GM10266 (cell line): ENCODE measurements around the gene RGPD5.
"Not testable (repeated sequence)": the region's sequence is repeated elsewhere in the genome, so short reads cannot be mapped to it uniquely, and the experiment has no call there.

Experiments used
- DNase-seq: peaks from one replicate; pipeline ENCODE4 v3.0.0; 2012; ENCODE audit errors: extremely low spot score

Gene RGPD5

DNA sequence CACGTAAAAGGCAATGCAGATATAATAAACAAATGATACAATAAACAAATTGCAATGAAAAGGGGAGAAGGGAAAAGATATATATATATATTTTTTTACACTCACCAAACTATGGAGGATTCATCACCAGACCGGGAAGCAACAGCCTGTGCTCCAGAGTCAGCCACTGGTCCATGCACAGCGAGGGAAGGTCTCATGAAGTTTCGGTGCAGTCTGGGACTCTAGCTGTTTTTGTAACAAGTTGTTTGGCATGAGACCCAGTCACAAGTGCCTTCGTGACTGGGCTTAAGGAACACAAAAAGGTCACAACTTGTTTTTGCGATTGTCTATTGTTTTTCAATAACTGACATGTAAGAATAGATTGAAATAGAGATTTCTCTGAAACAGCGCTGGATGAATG is 99.6 kb downstream of the RGPD5 start:
- not testable (repeated sequence) for DNase-seq

DNA sequence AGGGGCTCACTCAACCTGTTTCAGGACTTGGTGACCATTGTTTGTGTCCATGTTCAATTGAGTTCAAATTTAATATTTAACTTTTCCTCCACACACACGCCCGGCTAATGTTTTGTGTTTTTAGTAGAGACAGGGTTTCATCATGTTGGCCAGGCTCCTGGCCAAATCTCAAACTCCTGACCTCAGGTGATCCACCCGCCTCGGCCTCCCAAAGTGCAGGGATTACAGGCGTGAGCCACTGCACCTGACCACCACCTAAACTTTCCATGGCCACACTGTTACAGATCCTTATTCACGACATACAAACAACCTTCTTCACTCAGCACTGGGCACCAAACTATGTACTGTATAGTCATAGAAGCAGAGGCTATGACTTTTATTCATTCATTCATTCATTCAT is 100.0 kb downstream of the RGPD5 start:
- not testable (repeated sequence) for DNase-seq

DNA sequence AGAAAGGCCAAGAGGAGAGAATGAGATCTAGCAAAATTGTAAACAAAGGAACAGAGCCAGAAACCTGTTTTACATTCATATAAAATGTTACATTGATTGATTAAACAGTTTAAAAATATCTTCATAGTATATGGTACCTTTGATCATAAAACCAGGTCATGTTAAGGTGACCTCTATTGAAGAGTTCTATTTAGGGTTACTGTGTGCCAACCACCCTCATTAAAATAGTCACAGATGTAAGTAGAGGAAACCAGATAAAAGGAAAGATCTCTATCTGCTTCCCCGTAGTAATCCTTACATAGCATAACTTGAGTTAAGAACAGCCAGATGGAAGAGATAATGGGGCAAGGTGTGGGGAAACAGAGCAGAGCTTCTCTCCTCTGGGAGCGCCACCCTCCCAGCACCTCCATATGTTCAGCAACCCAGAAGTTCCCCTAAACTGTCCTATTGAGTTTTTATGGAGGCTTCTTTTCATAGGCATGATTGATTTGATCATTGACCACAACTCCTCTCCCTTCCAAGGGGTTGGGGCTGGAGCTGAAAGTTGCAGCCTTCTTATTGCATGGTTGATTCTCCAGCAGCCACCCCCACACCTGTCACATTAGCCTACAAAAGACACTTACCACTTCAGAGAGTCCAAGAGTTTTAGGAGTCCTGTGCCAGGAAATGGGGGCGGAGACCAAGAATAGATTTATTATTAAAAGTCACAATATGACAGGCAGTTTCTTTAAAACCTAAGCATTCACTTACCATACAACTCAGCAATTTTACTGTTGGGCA is 101.2 kb downstream of the RGPD5 start:
- DNase-seq = not testable (repeated sequence)

DNA sequence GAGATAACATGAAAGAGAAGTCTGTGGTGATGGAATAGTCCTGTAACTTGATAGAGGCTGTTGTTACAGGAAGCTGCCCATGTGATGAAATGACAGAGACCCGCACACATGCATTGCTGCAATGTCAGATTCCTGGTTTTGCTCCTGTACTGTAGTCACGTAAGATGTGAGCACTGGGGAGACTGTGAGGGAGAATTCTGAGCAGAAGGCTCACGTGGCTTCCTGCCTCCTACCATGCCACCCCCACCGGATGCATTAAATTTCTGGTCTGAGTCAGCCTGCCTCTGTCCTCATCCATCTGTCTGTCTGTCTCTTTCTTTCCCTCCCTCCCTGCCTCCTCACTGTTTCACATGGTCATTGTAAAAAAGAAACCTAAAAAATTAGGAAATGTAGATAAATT is 102.1 kb downstream of the RGPD5 start:
- DNase-seq = not testable (repeated sequence)

DNA sequence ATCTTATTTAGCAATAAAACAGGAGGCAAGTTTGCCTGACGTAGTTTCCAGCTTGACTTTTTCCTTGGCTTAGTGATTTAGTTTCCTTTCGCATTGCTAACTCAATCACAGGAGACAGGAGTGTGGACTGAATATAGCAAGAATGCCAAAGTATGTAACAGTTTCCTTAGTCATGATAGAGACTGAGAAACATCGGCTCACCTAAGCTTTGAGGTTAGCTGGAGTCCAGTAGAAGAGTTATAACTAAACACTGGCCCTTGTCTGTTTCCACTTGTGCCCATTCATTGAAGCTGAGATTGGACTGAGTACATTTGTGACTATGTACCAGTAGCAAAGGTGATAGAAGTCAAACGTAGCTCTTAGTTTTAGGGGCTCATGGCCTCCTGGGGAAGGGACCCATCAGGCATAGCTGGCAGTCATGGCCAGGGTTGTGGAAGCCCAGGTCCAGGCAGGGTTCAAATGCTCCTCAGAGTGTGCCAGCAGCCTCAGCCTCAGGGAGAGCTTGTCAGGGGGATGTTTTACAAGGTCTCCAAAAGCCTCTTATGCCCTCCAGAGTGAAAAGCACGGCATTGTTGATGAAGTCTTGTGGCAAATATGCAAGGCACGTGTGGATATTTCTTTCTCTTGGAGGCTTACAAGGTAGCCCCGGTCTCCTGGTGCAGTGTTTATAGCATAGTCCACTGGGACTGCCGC is 103.8 kb downstream of the RGPD5 start:
- not testable (repeated sequence) for DNase-seq

DNA sequence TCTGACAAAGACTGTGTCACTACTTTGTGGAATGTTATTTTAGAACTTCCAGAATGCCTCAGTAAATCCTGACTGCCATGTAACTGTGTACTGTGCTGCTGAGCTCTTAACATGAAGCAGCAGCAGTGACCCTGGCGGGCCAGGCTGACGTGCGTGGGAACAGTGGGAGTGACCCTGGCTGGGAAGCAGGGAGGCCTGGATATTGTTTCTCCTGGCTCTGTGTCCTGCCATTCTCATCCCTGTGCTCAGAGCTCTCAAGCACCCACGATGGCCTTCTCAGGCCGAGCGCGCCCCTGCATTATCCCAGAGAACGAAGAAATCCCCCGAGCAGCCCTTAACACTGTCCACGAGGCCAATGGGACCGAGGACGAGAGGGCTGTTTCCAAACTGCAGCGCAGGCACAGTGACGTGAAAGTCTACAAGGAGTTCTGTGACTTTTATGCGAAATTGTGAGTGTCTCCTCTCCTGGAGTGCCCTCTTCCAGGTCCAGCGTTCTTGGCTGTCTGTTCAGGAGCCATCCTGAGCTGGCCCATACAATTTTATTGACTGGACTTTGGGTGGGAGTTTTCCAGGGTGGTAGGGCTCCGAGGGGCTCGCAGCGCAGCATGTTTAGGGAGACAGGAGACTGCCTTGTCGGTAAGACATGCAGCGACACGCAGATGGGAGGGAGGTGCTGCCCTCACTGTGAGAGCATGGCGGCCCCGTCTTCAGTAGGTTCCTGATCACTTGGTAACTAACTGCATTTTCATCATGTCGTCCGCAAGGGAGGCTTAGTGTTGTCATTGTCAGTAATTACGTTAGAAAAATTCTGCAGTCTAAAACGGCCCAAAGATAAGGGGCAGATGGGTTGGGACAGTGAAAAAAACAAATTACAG is 104.6 kb downstream of the RGPD5 start, which contains the start of gene LIMS3:
Gene LIMS3 (plus strand): TSS at position 227 of the 875 bp plus-strand sequence. CDS start 41 bp downstream, at position 268.
- not testable (repeated sequence) for DNase-seq

DNA sequence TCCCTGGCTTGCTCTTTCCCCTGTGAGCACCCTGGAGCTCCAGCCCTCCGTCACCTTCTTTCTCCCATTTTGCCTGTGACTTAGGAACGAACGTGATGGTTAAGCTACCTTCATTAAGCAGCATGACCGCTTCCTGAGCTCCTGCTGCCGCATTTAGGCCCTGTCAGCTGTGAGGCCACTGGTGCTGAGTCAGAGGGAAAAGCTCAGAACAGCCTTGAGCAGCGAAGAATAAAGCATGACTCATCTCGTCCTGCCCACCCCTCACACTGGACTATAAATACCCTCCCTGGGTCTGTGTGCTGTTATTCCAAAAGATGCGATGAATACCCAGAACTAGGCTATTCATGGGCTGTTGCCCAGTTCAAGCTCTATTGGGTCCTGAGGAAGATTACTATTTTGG is 111.7 kb downstream of the RGPD5 start:
- not testable (repeated sequence) for DNase-seq
